ENCODE measurements around the gene FLT4.

The FLT4 gene

DNA sequence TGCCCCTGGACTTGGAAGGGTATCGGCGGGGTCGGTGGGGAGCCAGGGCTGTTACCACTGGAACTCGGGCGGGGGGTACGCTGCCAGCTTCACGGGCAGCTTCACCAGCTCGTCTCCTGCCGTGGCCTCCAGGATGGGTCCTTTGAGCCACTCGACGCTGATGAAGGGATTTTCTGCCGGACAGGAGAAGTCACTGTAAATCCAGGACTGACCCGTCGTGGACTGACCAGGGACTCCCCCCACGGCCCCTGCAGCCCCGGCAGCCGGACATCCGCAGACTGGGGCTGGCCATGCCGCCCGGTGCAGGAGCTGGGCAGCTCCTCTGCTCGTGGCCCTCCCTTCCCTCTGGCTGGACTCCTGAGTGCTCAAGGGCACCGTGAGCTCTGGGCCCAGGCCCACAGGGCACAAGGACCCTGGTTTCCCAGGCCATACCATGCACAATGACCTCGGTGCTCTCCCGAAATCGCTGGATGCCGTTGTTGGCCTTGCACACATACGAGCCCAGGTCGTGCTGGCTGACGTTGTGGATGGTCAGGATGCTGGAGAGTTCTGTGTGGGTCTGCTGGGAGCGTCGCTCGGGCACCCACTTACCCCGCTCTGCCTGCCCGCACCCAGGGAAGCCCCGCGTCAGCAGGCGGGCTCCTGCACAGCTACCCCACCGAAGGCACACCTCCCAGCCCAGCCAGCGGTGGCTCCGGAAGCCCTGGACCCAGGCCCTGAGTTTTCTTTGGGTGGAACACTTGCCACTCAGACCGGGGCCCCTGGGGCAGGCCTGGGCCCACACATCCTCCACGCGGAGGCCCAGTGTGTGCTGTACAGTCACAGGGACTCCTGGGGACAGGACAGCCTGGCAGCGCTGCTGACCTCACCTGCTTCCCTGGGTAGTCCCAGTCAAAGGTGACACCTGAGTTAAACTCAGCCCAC is 20.3 kb downstream of the FLT4 start:
- no peak for FAIRE-seq
- no peak for DNase-seq (ENCODE audit: extremely low spot score, insufficient read length, low read depth)

DNA sequence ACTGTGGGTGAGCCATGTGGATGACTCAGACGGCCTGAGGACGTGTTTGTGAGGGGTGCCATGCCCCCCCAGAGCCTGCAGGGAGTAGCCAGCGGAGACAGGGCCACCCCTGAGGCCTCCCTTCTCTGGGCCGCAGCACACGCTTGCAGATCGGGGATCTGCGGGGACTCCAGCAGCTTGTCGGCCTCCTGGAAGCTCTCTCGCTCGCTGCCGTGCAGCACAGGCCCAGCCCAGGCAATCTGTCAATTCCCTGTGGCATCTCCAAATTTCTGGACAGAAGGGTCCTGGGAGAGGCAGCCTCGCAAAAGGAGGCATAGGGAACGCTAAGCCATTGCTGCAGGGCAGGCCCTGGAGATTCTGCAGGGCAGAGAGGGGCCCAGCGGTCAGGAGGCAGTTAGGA is 21.2 kb downstream of the FLT4 start:
- FAIRE-seq (no peak), DNase-seq (ENCODE audit: extremely low spot score, insufficient read length, low read depth) (no peak)

DNA sequence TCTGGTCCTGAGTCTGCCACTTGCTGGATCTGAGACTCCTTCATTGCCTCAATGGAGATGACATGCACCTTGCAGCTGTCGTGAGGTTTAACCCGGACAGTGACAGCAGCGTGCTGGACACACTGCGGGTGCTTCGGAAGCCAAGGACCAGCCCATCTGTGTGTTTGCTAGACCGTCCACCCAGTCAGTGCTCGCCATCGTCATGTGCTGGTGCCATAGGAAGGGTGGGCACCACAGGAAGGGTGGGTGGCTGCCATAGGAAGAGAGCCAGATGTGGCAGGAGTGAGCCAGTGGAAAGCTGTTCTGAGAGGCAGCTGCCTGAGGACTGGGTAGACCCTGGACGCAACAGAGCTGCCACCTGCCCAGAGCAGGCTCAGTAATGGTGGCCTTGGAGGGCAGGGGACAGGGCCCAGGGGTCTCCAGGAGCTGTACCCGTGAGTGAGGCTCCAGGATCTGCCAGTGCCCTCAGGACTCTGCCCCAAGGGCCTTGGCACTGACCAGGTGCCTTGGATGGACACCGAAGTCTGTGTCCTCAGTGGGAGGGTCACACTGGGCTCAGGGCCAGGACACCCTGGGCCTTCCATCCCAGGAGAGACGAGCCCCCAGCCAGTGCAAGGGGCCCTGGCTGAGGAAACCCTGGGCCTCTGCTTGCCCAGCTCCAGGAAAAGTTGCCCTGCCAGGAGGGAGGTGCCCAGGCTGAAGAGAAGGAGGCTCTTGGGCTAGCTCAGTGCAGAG is 21.8 kb downstream of the FLT4 start:
- FAIRE-seq (no peak), DNase-seq (ENCODE audit: extremely low spot score, insufficient read length, low read depth) (no peak)

DNA sequence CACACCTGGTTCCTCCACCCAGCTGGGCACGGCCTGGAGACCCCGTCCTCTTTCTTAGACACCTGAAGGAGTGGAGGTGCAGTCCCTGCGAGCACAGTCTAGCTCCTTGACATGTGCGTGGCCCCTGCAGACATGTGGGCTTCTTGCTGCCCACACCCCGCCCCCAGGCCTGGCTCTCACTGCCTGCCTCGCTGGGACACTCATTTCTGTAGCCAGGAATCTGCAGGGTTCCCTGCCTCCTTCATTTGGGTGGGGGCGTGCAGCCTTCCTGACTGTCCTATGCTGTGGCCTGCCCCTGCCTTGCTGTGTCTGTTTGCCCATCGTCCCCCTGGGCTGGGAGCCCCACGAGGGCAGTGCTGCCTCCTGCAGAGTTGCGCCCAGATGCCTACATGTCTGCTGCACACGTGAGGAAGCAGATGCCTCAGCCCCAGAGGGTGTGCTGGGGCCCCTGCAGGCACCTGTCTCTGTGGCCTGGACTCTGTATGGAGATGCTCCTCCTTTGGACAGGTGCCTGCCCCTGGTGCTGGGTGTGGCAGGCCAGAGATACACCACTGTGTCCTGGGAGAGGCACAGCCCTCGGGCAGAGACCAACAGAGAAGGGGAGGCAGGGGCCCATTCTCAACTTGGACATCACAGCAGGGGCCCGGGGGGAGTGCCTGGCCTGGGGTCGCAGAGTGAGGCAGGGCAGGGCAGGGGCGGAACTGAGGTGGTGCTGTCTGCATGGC is 22.6 kb downstream of the FLT4 start:
- FAIRE-seq (no peak), DNase-seq (ENCODE audit: extremely low spot score, insufficient read length, low read depth) (no peak)

DNA sequence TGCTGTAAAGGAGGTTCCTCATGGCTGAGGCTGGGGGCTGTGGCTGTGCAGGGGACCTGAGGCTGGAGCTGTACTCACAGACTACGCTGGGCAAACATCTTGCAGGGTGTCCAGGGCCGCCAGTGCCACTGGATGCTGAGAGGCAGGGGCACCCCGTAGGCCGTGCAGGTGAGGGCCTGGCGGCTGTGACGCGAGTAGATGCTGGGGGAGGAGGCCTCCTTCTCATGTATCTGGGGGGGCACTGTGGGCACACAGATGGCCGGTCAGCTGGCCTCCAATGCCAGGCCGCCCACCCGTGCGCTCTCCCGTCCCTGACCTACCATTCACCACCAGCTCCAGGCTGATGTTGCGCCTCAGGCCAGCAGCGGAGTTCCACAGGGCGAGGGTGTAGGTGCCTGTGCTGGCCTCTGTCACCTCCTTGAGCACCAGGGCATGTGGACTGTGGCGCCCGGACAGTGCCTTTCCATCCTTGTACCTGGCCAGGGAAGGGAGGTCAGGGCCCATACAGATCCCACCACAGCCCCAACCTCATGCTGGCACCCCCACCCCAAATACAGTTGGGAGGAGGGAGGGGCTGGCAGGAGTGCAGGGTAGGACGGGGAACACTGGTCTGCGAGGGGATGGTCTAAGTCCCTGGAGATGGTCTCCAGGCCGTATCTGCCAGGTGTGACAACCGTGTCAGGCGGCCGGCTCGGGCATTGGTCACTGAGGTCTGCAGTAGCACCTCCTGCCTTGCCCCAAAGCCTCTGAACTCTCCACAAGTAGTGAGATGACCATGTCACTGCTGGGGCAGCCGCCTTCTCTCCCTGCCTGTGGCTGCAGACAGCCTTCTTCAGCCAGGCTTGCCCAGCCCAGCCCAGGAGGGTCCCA is 23.4 kb downstream of the FLT4 start:
- DNase-seq (ENCODE audit: extremely low spot score, insufficient read length, low read depth) (no peak), FAIRE-seq (no peak)

DNA sequence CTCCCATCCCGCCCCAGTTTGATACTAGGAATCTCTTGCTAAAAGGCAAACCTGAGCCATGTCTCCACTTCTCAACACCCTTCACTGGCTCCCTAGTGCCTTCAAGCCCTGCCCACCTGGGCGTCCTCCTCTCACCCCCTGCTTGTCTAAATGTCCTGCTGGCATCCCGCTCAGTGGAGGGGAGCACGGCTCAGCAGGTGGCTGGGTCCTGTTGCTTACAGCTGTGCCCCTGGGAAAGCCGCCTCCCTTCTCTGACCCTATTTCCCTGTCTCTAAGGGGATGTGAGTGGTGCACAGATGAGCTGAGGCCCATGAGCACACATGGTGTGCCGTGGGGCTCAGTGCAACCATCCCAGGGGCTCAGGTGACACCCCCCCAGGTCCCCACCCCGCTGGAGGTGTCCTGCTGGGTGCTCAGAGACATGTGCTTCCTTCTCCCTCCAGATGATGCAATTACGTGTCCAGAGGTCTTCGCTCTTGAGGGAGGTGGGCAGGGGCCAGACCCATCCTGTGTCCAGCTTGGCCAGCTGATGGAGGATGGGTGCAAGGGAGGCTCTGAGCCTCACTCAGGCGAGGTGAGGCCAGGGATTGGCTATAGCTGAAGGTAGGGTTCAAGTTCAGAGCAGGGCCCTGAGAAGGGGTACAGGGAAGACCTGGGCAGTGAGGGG is 24.1 kb downstream of the FLT4 start:
- DNase-seq (ENCODE audit: extremely low spot score, insufficient read length, low read depth) (no peak), FAIRE-seq (no peak)

DNA sequence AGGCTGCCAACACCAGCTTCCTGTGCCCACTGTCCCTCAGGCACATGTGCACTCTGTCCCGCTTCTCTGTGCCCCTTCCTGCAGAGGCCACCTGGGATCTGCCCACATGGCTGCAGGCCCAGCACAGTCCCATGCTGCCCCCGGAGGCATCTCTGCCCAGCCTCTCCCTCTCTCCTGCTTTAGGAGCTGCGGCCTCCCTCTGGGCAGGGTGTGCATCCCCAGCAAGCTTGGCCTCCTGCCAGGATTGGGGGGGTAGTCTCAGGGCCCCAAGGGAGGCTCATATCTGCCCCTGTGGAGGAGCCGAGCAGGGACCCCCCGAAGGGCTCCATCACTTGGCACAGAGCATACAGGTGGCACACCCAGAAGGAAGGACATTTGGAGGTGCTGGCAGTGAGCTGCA is 24.8 kb downstream of the FLT4 start:
- DNase-seq (ENCODE audit: extremely low spot score, insufficient read length, low read depth), result no peak
- FAIRE-seq, result no peak

DNA sequence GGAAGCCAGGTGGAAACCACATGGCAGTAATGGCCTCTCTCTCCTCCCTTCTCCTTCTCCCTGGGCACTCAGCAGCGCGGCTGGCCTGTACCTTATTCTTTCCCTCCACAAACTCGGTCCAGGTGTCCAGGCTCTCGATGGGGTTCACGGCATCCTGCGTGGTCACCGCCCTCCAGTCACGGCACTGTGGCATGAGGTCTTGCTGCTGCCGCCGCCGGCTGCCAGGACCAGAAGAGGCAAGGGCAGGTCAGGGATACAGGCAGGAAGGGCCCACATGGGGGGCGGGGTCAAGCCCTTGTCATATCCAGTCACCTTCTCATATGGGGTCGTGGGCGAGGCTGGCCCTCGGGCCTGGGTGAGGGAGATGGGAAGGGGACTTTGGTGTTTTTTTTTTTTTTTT is 25.6 kb downstream of the FLT4 start:
- FAIRE-seq, result no peak
- DNase-seq (ENCODE audit: extremely low spot score, insufficient read length, low read depth), result no peak

DNA sequence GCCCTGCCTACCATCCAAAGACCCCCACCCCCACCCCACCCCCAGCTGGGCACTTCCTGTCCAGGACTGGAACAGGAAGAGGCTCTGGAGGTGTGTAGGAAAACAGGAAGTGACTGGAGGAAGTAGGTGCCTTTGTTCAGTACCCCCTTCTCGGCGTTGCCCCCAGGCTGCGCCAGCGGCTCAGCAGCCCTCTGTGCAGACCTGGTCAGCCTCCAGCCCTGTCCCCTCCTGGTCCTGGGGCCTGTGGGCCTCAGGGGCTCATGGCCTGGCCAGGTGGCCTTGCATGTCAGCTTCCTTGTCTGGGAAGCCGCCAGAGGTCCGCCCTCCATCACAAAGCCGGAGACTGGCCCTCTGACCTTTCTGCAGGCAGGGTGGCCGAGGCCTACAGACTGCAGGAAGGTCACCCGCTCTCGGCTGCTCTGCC is 26.0 kb downstream of the FLT4 start:
- DNase-seq (ENCODE audit: extremely low spot score, insufficient read length, low read depth) (no peak), FAIRE-seq (no peak)

DNA sequence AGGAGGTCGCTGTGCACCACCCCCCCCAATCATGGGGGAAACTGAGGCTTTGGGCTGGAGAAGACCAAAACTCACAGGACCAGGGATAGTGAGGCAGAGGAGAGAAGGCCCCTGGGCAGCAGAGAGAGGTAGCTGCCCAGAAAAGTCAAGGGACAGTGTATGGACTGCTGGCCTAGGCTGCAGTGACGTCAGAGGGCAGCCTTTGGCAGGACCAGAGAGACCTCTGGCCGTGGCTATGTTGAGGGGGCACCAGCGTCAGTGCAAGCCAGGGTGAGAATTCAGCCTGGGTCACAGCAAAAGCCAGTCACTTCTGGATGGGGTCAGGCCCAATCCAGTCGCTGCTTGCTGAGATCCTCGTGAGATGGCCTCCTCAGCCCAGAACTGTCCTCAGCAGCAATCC is 26.5 kb downstream of the FLT4 start:
- FAIRE-seq (no peak), DNase-seq (ENCODE audit: extremely low spot score, insufficient read length, low read depth) (no peak)

DNA sequence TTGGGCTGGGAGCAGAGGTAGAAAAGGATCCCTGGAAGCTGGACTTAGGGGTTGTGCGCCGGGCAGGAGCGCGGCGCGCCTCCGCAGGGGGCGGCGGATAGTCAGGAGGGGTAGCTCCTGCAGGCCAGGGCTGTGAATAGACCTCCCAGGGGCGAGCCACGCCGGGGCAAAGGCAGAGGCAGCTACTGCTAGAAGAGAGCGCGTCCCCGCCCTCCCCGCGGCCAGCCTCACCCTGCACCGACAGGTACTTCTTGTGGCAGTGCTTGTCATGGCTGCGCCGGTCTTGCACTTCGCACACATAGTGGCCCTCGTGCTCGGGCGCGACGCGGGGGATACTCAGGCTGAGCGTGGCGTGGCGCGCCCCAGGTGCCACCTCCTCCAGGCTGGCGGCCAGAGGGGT is 28.1 kb downstream of the FLT4 start:
- FAIRE-seq (no peak), DNase-seq (ENCODE audit: extremely low spot score, insufficient read length, low read depth) (no peak)

DNA sequence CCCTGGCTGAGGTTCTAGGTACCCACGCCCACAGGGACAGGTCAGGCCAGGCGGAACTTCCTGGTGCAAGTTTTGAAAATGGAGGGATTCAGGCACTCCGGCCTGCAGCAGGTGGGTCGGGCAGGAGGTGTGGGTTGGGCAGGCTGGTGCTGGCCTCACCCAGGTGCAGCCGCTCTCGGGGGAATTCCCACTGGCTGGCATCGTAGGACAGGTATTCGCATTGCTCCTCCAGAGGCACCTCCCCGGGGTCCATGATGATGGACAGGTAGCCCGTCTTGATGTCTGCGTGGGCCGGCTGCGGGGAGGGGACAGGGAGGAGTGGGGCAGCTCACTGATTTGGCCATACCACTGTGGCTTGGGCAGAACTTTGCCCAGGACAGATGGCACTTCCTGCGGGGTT is 29.4 kb downstream of the FLT4 start:
- FAIRE-seq (no peak), DNase-seq (ENCODE audit: extremely low spot score, insufficient read length, low read depth) (no peak)

DNA sequence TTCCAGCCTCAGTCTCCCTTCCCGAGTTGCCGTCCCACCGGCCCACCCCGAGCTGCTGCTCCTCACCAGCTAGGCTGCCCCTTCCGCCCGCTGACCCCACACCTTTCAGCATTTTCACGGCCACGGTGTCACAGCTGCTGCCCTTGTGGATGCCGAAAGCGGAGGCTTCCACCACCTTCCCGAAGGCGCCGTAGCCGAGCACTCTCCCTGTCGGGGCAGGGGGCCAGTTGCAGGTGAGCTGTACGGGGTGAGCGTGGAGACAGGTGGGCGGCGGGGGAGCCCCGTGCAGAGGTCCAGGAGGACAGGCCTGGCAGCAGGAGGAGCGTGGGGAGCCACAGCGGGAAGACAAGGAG is 29.9 kb downstream of the FLT4 start:
- FAIRE-seq (no peak), DNase-seq (ENCODE audit: extremely low spot score, insufficient read length, low read depth) (no peak)

DNA sequence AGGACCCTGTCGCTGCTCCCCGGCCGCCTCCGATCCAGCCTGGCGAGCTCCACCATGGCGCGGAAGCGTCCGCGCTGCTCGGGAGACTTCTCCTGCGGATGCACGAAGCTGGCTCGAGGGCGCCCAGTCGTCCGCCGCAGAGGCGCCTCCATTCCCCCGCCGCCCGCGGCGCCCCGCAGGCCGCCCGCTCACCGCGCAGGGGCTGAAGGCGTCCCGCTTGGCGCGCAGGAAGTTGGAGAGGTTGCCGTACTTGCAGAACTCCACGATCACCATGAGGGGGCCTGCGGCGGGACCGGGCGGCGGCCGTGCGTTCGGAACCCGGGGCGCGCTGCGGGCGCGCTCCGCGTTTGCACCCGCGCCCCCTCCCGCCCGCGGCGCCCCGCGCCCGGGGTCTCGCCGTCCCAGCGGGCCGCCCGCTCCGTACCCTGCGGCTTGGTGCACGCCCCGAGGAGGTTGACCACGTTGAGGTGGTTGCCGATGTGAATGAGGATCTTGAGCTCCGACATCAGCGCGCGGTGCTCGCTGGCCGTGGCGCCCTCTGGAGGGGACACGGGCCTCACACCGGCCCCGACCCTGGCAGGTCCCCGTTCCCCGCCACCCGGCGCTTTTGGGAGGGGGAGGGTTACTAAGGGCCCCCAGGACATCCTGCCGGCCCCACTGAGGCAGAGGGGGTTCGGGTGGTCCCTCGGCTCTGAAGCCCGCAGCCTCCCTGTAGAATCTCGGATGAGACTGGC is 30.4 kb downstream of the FLT4 start:
- DNase-seq (ENCODE audit: extremely low spot score, insufficient read length, low read depth), result no peak
- FAIRE-seq, result no peak

DNA sequence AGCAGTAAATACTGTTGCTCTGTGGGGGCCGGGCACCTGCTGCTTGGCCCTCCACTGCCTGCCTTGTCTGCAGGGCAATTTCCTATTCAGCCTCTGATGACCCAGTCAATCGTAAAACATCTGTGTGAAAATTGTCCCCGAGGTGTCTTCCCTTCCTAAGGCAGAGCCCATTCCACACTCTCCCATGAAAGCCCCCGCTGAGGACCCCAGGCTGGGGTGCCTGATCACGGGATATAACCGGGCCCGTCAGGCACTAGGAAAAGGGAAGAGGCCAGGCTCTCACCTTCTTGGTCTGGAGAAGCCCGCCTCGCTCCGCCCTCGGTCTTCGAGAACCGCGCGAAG is 30.9 kb downstream of the FLT4 start:
- FAIRE-seq, result no peak
- no peak for DNase-seq (ENCODE audit: extremely low spot score, insufficient read length, low read depth)

DNA sequence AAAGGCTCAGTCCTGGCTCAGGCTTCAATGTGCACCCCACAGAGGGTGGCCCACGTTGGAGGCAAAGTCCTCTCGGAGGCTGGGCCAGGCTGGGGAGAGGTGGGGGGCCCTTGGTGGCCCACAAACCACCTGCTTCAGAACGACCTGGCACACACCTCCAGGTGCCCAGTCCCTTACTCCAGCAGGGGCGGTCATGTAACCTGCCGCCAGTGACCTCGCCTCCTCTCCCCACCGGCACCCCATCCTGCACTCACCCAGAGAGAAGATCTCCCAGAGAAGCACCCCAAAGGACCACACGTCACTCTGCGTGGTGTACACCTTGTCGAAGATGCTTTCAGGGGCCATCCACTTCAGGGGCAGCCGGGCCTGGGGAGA is 35.6 kb downstream of the FLT4 start:
- FAIRE-seq (no peak), DNase-seq (ENCODE audit: extremely low spot score, insufficient read length, low read depth) (no peak)

DNA sequence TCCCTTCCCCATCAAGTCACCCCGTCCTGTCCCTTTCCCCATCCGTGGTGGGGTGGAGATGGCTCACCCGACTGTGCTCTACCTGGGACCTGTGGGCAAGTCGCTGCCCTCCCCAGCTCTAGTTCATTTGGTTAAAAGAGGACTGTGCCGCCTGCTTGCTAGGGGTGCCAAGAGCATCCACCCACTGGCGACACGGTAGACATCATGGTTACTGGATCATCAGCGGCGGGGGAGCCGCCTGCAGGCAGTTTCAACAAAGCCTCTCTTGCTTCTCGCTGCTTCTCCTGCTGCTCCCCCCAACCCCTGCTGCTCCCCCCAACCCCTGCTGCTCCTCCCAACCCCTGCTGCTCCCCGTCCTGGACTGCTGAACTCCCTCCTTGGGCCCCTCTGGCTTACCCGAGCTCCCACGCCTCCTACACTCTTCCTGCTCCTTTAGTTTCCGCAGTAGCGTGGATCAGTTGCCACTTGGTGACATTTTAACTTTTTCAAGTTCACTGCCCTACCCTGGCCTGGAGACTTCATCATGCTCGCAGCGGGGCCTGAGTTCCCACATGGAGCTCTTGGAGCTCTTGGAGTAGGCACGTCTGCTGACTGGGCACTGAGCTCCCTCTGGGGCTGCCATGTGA is 36.1 kb downstream of the FLT4 start:
- no peak for DNase-seq (ENCODE audit: extremely low spot score, insufficient read length, low read depth)
- no peak for FAIRE-seq

DNA sequence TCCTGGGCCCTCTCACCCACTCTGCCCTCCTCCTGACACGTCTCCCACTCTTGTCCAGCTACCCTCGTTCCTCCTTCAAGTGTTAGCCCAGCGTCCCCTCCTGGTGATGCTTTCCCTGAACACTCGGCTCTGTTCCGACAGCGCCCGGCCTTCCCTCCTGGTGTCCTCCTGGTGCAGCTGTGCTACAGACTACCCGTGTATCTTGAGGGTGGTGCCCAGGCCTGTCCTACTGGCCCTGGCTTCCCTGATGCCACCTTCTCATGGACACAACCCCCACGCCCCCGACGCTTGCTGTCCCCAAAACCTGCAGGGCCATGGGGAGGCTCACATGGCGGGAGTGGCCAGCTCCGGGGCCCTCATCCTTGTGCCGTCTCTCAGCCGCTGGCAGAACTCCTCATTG is 36.7 kb downstream of the FLT4 start:
- no peak for FAIRE-seq

More for the DNA sequence above, 36.7 kb downstream of the FLT4 start:
- no peak for DNase-seq (ENCODE audit: extremely low spot score, insufficient read length, low read depth)
